GM12873 (cell line): ENCODE data around the gene LAIR1.

Experiments used
- CTCF ChIP-seq: IDR thresholded peaks from 2 replicates; pipeline ENCODE4 v1.5.1; 2012; ENCODE audit warnings: low read depth, mild to moderate bottlenecking, moderate library complexity, low read length, control low read depth; ENCODE audit not compliant: insufficient read depth; ENCODE audit errors: missing control alignments

Gene LAIR1

GRCh38 chr19:54376610-54377285 lies 12.0 kb upstream of the LAIR1 start:
- TF ChIP-seq CTCF: no peak

- TF ChIP-seq CTCF: no peak
These were observed 9.3 kb upstream of the LAIR1 start for GRCh38 chr19:54373781-54374631.

GRCh38 chr19:54369082-54369687 lies 4.5 kb upstream of the LAIR1 start:
- TF ChIP-seq CTCF: no peak

- TF ChIP-seq CTCF: no peak
These were observed 2.1 kb upstream of the LAIR1 start for GRCh38 chr19:54366811-54367210.

- TF ChIP-seq CTCF: peak; percentile 32
These were observed 5.4 kb downstream of the LAIR1 start for GRCh38 chr19:54359149-54359820.

GRCh38 chr19:54357381-54357780 lies 7.3 kb downstream of the LAIR1 start:
- no peak for TF ChIP-seq CTCF
